A673 (cell line): ENCODE measurements around the gene TNFSF11. TPM values are rescaled to one million over a fixed set of nuclear protein-coding genes. Genes with fewer than 3 reads are reported as not detected.

ENCODE experiments used
- BruUV-seq: library from RNA; stranded (reverse); fragments of 400-500 nt; replicated peaks from 2 replicates; lab custom pipeline; 2021; lab: Mats Ljungman, UMichigan
- CTCF ChIA-PET: fragments of 300-600 bp; sonication (Branson Sonifier 250); formaldehyde crosslinking; loops from one replicate; lab custom pipeline; 2022; ENCODE audit warnings: antibody characterized with exemption; lab: Charles Lee
- POLR2A ChIA-PET: fragments of 300-600 bp; sonication (Branson Sonifier 250); formaldehyde crosslinking; loops from one replicate; lab custom pipeline; 2022; ENCODE audit warnings: antibody characterized with exemption; ENCODE audit not compliant: low non-redundant PET; lab: Charles Lee
- DNase-seq: peaks from one replicate; pipeline ENCODE4 v3.0.0-alpha.2; 2015; ENCODE audit warnings: low spot score
- H3K27ac ChIP-seq: fragments of 200-600 bp; sonication (generic); 2 replicates; pipeline ENCODE4 v1.5.1; 2016; ENCODE audit warnings: mixed run types, low read depth, mild to moderate bottlenecking, mixed read lengths, antibody characterized with exemption, low read length; ENCODE audit not compliant: poor library complexity, severe bottlenecking
- H3K27me3 ChIP-seq: fragments of 200-600 bp; sonication (generic); replicated peaks from 2 replicates; pipeline ENCODE4 v1.6.1; 2017; ENCODE audit warnings: mixed run types, low read depth, mild to moderate bottlenecking, mixed read lengths, antibody characterized with exemption, low read length; ENCODE audit not compliant: insufficient read depth, poor library complexity
- H3K36me3 ChIP-seq: fragments of 200-600 bp; sonication (generic); 2 replicates; pipeline ENCODE4 v1.6.1; 2016; ENCODE audit warnings: mixed run types, mild to moderate bottlenecking, mixed read lengths, antibody characterized with exemption, low read length; ENCODE audit not compliant: insufficient read depth, poor library complexity, severe bottlenecking
- H3K4me1 ChIP-seq: fragments of 200-600 bp; sonication (generic); 2 replicates; pipeline ENCODE4 v1.6.1; 2017; ENCODE audit warnings: mixed run types, mild to moderate bottlenecking, mixed read lengths, antibody characterized with exemption, low read length; ENCODE audit not compliant: insufficient read depth, poor library complexity, severe bottlenecking
- H3K4me3 ChIP-seq: fragments of 200-600 bp; sonication (generic); 2 replicates; pipeline ENCODE4 v1.5.1; 2016; ENCODE audit warnings: low read depth, mixed run types, mild to moderate bottlenecking, mixed read lengths, low read length; ENCODE audit not compliant: poor library complexity, severe bottlenecking
- H3K9me3 ChIP-seq: fragments of 200-600 bp; sonication (generic); 2 replicates; pipeline ENCODE4 v1.6.1; 2016; ENCODE audit warnings: mixed run types, low read depth, mild to moderate bottlenecking, mixed read lengths, antibody characterized with exemption, low read length; ENCODE audit not compliant: poor library complexity, severe bottlenecking
- EZH2 ChIP-seq: fragments of 200-600 bp; sonication (generic); IDR thresholded peaks from 2 replicates; pipeline ENCODE4 v1.6.1; 2017; ENCODE audit warnings: borderline replicate concordance, low read depth, mild to moderate bottlenecking, mixed read lengths, antibody characterized with exemption, low read length; ENCODE audit not compliant: poor library complexity, severe bottlenecking
- intact Hi-C: fragments of 100-400 bp; cut with micrococcal nuclease; formaldehyde crosslinking; loops from one replicate; pipeline ENCODE4 v1.10.0; 2022; ENCODE audit not compliant: unreplicated experiment
- total RNA-seq: library from RNA; stranded (reverse); gene quantifications from 2 replicates; pipeline ENCODE4 v1.2.3, GENCODE V29; 2021
- TF ChIP-seq, protein P1 (sequence below): fragments of 300-800, 200-600 bp; sonication (generic); conservative IDR thresholded peaks from 2 replicates; pipeline ENCODE4 v1.5.1; 2017; ENCODE audit warnings: low read depth, mild to moderate bottlenecking, antibody characterized with exemption, low read length, moderate library complexity, mixed read lengths

The TNFSF11 gene
- total RNA-seq, 1 experiment from 2014 or later, result not detected

- CTCF ChIA-PET, result no interaction called here
- no peak for DNase-seq
- no peaks in the 10 kb centered on the region for H3K36me3 ChIP-seq
- H3K4me1 ChIP-seq, result no peaks in the 10 kb centered on the region
- H3K27ac ChIP-seq, result no peak overlapping the region
- H3K27me3 ChIP-seq, result peaks cover 3% of the 10 kb centered on the region
- H3K9me3 ChIP-seq, result no peaks in the 10 kb centered on the region
- intact Hi-C loops, result no loop called here
- POLR2A ChIA-PET, result no interaction called here
- H3K4me3 ChIP-seq, result no peak overlapping the region
- TF ChIP-seq EZH2, result no peak
- TF ChIP-seq, protein P1, sequence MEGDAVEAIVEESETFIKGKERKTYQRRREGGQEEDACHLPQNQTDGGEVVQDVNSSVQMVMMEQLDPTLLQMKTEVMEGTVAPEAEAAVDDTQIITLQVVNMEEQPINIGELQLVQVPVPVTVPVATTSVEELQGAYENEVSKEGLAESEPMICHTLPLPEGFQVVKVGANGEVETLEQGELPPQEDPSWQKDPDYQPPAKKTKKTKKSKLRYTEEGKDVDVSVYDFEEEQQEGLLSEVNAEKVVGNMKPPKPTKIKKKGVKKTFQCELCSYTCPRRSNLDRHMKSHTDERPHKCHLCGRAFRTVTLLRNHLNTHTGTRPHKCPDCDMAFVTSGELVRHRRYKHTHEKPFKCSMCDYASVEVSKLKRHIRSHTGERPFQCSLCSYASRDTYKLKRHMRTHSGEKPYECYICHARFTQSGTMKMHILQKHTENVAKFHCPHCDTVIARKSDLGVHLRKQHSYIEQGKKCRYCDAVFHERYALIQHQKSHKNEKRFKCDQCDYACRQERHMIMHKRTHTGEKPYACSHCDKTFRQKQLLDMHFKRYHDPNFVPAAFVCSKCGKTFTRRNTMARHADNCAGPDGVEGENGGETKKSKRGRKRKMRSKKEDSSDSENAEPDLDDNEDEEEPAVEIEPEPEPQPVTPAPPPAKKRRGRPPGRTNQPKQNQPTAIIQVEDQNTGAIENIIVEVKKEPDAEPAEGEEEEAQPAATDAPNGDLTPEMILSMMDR, result no peak
- no TSS peak for BruUV-seq
These were observed 34.3 kb upstream of the TNFSF11 start for GRCh38 chr13:42539670-42540069.

- TF ChIP-seq, protein P1, result no peak
- no peak for TF ChIP-seq EZH2
- no peaks in the 10 kb centered on the region for H3K36me3 ChIP-seq
- no peaks in the 10 kb centered on the region for H3K4me1 ChIP-seq
- H3K4me3 ChIP-seq, result no peak overlapping the region
- H3K27ac ChIP-seq, result no peak overlapping the region
- H3K9me3 ChIP-seq, result no peaks in the 10 kb centered on the region
- POLR2A ChIA-PET, result no interaction called here
- intact Hi-C loops, result no loop called here
- CTCF ChIA-PET, result no interaction called here
- no TSS peak for BruUV-seq
- H3K27me3 ChIP-seq, result peaks cover 3% of the 10 kb centered on the region
- no peak for DNase-seq
These were observed 30.6 kb upstream of the TNFSF11 start for GRCh38 chr13:42543215-42543797.

GRCh38 chr13:42544246-42544926, 29.6 kb upstream of the TNFSF11 start:
- no peaks in the 10 kb centered on the region for H3K9me3 ChIP-seq
- H3K27ac ChIP-seq, result no peak overlapping the region
- ChIA-PET POLR2A (no interaction called here), CTCF (no interaction called here)
- no peaks in the 10 kb centered on the region for H3K36me3 ChIP-seq
- H3K4me3 ChIP-seq, result no peak overlapping the region
- no TSS peak for BruUV-seq
- no peaks in the 10 kb centered on the region for H3K4me1 ChIP-seq
- intact Hi-C loops, result no loop called here
- peaks cover 3% of the 10 kb centered on the region for H3K27me3 ChIP-seq
- no peak for DNase-seq
- TF ChIP-seq, protein P1, result no peak
- TF ChIP-seq EZH2, result no peak
